GM18907 (cell line): ENCODE results near the gene PPIF.

Experiments used
- ATAC-seq: cut with Tn5 transposase; IDR thresholded peaks from one replicate; pipeline ENCODE4 v1.9.1; 2021; ENCODE audit warnings: mild to moderate bottlenecking, moderate library complexity; ENCODE audit not compliant: unreplicated experiment

PPIF gene

GRCh38 chr10:79346388-79347225 lies 662 bp upstream of the PPIF start:
- no peak for ATAC-seq

- ATAC-seq = peak; percentile 80
Measured at GRCh38 chr10:79347894-79348639, 798 bp downstream of the PPIF start.

GRCh38 chr10:79348640-79348988 lies 1.3 kb downstream of the PPIF start:
- no peak for ATAC-seq

GRCh38 chr10:79349072-79349491 lies 1.8 kb downstream of the PPIF start:
- no peak for ATAC-seq

- ATAC-seq = no peak
Measured at GRCh38 chr10:79349766-79350406, 2.6 kb downstream of the PPIF start.

- ATAC-seq = no peak
Measured at GRCh38 chr10:79350407-79351154, 3.3 kb downstream of the PPIF start.

GRCh38 chr10:79351332-79351731 lies 4.1 kb downstream of the PPIF start:
- no peak for ATAC-seq

- no peak for ATAC-seq
Measured at GRCh38 chr10:79352035-79352877, 5.0 kb downstream of the PPIF start.

GRCh38 chr10:79353000-79353406 lies 5.7 kb downstream of the PPIF start:
- no peak for ATAC-seq

GRCh38 chr10:79353726-79354125 lies 6.5 kb downstream of the PPIF start:
- no peak for ATAC-seq

GRCh38 chr10:79354141-79354540 lies 6.9 kb downstream of the PPIF start:
- ATAC-seq = no peak

- ATAC-seq = no peak
Measured at GRCh38 chr10:79354615-79355014, 7.3 kb downstream of the PPIF start.

GRCh38 chr10:79355420-79356017 lies 8.2 kb downstream of the PPIF start:
- no peak for ATAC-seq

- no peak for ATAC-seq
Measured at GRCh38 chr10:79356104-79356503, 8.8 kb downstream of the PPIF start.

- no peak for ATAC-seq
Measured at GRCh38 chr10:79357180-79357579, 9.9 kb downstream of the PPIF start.

GRCh38 chr10:79358811-79359210 lies 11.5 kb downstream of the PPIF start:
- no peak for ATAC-seq

GRCh38 chr10:79359816-79360498 lies 12.7 kb downstream of the PPIF start:
- ATAC-seq = no peak

GRCh38 chr10:79360499-79361342 lies 13.5 kb downstream of the PPIF start:
- ATAC-seq = no peak
